GM20431 (cell line): Measurements from ENCODE around the gene DDX31.
"Not testable (repeated sequence)": the region's sequence is repeated elsewhere in the genome, so short reads cannot be mapped to it uniquely, and the experiment has no call there.

Experiments
- in situ Hi-C: fragments of 300-500 bp; cut with MseI, MboI; formaldehyde crosslinking; loops from one replicate; pipeline ENCODE4 v1.15.0; 2020; ENCODE audit warnings: low sequenced_read_pairs; ENCODE audit not compliant: unreplicated experiment

Gene DDX31

DNA sequence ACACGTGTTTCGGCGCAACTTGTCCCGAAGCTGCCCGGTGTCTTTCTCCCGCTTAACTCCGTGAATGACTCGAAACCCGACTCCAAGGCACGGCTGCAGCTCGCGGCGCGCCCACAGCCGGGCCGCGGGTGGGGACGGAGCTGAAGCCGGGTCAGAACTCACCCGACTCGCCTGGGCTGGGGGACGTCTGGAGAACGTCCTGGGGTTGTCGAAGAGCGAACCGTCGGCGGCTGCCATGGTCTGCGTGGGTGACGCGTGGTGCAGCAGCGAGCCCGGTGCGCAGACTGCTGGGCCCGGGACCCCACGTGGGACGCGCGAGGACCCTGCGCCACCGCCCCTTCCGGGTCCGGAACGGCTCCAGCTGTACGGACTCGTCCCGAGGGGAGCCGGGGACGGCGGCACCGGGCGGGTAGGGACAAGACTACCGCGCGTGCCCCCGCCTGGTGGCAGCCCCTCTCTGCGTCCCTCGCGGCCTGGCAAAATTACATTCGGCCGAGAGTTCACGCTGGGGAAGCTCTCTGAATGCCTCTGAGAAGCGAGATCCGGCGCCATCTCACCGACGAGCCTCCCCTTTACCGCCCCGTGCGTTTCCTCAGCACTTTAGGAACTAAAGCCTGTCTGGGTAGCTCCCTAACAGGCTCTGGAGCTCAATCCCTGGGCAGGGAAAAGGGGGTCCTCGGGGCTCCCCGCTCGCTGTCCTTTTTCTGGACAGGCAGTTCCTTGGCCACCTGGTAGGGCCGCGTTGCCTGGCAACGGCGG is at the start of gene DDX31:
Gene DDX31, minus strand, starts transcription at position 286 of the 759 bp plus-strand sequence. Its CDS starts 49 bp downstream, at position 237.
- in situ Hi-C loops = no loop called here

DNA sequence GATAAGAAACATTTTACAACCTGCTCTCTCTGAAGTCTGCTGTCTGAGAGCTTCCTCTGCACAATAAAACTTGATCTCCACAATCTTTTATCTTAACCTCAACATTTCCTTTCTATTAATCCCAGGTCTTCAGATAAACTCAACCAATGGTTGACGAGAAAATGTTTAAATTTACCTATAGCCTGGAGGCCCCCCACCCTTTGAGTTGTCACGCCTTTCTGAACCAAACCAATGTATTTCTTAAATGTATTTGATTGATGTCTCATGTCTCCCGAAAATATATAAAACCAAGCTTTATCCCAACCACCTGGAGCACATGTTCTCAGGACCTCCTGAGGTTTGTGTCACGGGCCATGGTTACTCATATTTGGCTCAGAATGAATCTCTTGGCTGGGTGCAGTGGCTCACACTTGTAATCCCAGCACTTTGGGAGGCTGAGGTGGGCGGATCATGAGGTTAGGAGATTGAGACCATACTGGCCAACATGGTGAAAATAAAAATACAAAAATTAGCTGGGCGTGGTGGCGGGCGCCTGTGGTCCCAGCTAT is 48.7 kb upstream of the DDX31 start:
- in situ Hi-C loops = not testable (repeated sequence)

DNA sequence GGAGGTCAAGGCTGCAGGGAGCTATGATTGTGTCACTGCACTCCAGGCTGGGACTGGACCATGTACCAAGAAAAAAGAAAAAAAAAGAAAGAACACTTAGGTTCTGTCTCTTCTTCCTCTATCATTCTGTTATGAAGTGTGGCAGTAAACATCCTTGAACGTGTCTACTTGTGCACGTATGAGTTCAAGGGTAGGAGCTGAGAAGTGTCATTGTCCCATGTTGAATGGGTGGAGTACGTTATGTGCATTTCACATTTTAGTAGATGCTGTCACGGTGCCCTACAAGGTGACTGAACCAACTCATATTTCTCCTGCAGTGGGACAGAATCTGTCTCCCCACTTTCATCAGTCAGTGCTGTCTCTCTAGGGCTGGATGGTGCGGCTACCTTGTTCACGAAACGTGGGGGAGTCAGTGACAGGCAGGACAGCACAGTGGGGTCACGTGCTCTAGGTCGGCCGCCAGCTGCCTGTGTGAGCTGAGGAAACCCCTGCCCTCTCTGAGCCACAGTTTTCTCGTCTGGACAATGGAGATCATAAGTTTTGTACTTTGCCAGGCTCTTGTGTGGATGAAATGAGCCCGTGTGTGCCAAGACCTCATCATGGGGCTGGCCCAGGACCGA is 47.7 kb upstream of the DDX31 start:
- in situ Hi-C loops = no loop called here

DNA sequence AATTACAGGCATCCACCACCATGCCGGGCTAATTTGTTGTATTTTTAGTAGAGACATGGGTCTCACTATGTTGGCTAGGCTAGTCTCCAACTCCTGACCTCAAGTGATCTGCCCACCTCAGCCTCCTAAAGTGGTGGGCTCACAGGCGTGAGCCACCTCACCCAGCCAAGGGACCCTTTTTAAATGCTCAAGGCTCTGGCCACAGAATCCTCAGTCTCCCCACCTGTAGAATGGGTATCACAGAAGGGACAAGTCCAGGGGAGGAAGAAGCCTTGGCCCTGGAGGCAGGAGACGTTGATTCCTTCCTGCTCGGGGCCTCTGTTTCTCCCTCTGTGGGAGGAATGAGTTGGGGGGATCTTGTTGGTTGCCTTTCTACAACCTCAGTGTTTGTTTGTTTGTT is 46.2 kb upstream of the DDX31 start:
- in situ Hi-C loops = no loop called here

DNA sequence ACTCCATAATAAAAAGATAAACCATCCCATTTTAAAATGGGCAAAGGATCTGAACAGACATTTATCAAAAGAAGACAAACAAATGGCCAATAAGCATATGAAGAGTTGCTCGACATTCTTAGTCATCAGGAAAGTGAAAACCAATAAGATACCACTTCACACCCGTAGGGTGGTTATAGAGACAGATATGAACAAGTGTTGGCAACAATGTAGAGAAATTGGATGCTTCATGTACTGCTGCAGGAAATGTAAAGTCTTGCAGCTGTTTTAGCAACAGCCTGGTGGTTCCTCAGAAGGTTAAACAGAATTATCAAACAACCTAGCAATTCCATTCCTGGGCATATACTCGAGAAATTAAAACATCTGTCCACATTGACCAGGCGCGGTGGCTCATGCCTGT is 43.0 kb upstream of the DDX31 start:
- in situ Hi-C loops = no loop called here

DNA sequence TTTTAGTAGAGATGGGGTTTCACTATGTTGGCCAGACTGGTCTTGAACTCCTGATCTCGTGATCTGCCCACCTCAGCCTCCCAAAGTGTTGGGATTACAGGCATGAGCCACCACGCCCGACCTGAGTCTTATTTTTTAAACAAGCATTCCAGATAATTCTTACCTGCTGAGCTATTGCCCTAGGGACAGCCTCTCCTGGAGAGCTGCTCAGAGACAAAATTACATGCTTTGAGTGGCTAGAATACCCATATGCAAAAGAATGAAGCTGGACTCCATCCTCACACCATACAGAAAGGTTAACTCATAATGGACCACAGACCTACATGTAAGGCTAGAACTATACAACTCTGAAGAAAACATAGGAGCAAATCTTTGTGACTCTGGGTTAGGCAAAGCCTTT is 42.1 kb upstream of the DDX31 start:
- in situ Hi-C loops = no loop called here

DNA sequence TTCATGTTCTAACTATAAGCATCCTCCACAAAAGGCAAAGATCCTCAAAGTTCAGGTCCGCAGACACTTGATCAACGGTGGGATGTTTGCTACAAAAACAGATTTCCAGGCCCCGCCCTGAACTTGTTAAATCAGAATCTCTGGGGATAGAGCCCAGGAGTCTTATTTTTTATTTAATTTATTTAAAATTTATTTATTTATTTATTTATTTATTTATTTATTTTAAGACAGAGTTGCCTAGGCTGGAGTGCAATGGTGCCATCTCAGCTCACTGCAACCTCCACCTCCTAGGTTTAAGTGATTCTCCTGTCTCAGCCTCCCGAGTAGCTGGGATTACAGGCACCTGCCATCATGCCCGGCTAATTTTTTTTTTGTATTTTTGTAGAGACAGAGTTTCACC is 41.4 kb upstream of the DDX31 start:
- in situ Hi-C loops = not testable (repeated sequence)

DNA sequence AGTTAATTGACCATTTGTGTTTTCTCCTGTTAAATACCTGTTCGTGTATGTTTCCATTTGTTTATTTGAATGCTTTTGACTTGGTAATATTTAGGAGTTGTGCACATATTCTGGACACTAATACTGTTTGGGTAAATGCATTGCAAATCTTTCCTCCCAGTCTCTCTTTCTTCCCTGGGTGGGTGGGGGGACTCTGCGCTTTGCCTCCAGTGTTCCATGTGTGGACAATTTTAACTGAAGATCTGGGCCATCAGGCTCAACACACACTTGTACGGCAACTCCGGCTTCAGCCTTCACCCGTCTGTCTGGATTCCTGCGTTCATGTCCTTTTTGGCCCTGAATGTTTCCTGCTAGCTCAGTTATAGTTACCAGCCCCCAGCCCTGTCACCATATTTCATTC is 40.5 kb upstream of the DDX31 start:
- in situ Hi-C loops = no loop called here

DNA sequence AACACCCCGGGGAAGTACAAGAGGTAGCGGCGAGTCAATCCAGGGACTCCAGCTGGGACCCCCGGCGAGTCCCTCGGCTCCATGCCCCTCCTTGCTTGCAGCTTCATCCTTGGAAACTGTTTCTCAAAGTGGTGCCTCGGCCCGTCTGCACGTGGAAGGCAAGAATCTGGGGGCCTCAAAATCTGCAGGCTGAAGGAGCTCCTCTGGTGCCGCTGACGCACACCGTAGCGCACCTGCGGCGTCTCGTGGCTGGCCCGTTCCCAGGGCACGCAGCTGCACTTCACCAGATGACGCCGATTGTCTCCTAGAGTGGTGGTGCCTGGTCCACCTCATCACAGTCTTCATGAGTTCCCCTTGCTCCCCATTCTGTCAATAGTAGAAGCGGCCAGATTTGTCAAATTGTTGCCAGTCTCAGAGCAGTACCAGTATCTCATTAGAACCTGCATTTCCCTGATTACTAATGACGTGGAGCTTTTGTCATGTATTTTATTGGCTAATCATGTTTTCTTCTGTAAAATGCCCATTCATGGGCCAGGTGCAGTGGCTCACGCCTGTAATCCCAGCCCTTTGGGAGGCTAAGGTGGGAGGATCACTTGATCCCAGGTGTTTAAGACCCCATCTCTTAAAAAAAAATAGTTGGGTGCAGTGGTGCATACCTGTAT is 39.1 kb upstream of the DDX31 start:
- in situ Hi-C loops = no loop called here

DNA sequence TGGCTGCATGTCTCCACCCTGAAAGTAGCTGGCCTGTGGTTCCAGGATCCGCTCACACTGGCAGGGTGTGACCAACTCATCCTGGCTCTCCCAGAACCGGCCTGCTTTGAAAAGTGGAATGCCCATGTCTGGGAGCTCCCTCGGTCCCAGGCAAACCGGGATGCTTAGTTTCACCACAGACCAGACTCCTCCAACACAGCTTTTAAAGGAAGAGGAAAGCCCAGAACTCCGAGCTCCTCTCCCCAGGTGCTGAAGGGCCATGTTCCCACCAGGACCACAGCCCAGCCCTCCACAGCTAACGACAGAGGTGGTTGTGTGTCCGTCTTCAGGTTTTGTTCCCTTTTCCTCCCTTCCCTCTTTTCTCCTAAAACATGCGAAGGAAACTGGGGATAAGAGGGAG is 38.5 kb upstream of the DDX31 start:
- in situ Hi-C loops = no loop called here

DNA sequence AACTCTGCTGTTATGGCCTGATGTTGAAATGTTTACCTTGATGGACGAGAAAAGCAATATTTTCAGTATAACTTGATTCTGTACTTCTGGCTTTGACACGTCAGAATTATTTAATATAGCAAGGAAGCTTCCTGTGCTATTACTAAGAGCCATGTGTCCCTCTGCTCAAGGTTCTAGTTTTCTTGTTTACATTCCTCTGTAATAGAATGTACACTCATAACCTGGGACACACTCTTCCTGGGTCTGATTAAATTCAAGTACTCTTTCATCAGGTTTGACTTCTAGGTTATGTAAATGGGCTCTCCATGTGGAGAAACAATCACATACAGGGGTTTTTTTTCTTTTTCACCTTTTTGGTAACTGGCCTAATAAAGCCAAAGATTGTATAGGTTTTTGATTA is 33.6 kb upstream of the DDX31 start:
- in situ Hi-C loops = no loop called here

DNA sequence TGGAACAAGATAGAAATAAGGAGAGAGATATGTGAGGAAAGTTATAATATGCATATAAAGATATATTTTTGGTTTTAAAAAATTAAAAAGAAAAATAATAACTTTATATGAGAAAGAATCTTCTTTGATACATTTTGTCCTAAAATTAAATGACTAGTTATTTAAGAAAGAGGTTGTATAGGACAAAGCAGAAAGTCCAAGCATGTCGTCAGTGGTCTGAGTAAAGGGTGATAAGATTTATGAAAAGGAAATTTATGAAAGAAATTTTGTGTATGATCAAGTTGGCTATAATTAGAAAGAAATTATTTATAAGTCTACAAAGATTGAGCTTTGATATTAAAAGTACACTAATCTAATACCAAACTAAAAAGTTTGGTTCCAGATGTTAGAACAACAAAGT is 32.5 kb upstream of the DDX31 start:
- in situ Hi-C loops = no loop called here

DNA sequence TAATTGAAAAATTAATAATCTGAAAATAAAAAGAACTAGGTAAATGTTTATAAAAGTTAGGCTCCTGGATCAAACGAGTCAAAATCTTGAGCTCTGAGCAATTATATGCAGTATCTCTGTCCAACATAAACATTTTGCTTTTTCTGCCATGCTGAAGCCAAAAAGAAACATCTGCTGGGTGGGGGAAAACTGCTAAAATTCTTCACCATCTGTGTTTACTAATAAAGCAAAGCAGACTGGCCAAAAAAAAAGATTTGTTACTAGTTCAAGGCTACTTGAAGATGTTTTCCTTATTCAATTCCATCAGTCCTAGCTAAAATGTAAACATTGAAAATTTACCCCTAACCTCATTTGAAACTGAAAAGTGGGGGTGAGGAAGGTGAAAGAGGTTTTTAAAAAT is 30.2 kb upstream of the DDX31 start:
- in situ Hi-C loops = no loop called here

DNA sequence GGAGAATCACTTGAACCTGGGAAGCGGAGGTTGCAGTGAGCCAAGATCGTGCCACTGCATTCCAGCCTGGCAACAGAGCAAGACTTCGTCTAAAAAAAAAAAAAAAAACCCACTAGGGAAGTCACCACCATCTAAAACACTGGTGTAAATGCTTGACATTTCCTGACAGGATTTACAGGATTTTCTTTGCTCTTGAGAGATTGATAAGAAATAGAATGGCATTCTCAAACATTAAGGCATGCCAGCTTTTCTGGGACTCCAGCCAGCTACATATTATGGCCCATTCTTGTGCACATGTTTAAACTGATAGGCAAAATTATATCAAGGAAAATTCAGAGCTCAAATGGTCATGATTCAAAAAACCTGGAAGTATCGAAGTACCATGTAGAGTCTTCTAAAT is 29.2 kb upstream of the DDX31 start:
- in situ Hi-C loops = no loop called here

DNA sequence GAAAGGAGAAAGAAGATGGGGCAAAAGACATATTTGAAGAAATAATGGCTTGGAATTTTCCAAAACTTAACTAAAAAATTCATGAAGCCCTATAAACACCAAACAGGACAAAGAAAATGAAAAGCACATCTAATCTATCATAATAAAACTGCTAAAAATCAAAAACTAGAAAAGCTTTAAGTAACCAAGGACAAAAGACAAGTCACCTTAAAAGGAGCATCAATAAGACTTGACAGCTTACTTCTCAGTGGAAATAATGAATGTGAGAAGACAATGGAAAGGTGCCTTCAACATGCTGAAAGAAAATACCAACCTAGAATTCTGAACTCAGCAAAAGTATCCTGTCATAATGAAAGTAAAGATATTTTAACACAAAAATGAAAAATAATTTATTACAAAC is 27.4 kb upstream of the DDX31 start:
- in situ Hi-C loops = no loop called here

DNA sequence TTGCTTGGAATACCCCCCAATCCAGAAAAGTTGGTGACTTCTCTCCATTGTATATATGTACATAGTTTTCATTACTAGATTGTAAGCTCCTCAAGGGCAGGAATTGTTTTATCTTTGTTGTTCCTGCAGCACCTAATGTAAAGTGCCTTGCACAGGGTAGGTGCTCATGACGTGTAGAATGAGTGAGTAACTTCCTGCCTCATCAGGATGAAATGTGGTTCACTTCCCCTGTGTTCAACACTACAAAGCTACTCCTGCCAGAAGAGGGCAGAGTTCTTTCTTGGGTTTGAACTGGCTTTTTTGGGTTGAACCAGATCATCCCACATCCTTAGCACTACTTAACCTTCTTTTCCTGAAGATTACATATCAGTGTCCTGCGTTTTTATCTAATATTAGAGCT is 24.4 kb upstream of the DDX31 start:
- in situ Hi-C loops = no loop called here

DNA sequence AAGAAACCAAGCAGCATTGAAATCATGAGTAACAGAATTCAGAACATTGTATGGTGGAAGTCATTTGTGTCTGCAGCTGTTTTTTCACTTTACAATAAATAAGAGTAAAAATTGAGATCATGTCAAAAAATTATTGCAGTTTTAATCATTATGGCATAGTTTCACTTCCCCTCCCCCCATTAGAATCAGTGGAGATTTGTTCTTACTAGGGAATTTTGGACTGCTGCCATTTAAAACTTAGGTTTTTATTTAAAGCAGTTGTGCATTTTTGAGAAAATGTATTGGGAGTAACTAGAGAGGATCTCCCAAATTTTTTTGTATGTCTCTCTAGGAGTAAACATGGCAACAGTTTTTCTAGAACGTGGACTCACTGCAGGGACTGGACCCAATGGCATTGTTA is 20.9 kb upstream of the DDX31 start:
- in situ Hi-C loops = no loop called here

DNA sequence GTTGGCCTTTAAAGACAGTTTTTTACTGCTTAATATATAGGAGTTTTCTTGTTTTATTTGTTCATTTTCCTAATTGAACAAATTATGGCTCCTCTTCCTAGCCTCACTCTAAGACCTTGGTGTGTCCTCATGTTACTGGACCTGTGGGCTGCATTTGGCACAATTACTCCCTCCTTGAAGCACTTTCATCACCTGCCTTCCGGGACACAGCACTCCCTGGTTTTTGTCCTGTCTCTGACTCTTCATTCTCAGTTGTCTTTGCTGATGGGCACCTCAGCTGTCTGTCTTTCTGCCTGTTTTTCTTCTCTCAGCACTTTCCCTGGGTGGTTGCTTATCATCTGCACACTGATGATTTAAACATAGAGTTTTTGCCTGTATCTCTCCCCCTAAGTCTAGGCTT is 14.1 kb upstream of the DDX31 start:
- in situ Hi-C loops = no loop called here

DNA sequence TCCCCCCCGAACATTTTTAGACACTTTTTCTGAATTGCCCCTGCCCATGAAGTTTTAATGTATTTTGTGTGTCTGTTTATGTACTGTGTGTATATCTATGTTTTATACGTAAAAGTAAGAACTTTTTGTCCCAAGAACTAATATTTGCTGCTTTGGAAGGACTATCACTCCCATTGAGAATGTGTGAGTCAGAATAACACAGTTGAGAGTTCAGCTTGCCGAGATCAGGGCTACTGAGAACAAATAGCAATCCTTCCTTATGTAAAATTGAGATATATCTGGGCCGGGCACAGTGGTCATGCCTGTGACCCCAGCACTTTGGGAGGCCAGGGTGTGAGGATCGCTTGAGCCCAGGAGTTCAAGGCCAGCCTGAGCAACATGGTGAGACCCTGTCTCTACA is 11.8 kb upstream of the DDX31 start:
- in situ Hi-C loops = no loop called here

DNA sequence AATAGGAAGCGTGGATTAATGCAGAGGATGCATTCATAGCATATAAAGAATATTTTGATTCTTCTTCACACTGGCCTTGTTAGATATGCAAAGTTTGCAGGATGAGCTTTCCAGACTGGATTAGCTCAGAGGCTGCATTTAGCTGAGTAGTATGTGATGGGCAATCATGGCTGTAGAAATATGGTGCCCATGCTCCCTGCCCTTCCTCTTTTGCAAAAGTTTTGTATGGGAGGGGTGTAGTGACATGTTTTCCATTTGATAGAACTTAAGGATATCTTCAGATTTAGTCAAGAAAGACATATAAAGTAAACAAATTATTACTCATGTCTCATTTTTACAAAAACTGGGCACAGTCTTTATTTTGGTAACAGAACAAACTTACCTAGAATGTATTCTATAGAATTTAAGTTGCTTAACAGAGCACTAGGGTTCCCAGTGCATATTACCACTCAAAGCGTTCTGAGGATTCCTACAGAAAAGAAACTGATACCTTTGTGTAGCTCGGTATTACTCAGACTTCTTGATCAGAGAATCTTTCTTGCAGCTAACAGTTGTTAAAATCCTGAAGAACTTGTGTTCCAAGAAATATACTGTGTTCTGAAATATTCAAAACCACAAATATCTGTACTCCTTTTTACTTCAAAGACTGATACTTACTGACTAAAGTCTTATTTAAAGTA is 10.3 kb upstream of the DDX31 start:
- in situ Hi-C loops = no loop called here

DNA sequence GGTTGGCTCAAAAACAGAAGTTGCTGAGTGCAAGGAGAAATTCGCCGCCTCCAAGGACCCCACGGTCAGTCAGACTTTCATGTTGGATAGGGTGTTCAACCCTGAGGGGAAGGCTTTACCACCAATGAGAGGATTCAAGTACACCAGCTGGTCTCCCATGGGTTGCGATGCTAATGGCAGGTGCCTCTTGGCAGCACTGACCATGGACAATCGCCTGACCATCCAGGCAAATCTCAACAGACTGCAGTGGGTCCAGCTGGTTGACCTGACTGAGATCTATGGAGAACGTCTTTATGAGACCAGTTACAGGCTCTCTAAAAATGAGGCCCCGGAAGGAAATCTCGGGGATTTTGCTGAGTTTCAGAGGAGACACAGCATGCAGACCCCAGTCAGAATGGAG is 8.2 kb upstream of the DDX31 start:
- in situ Hi-C loops = no loop called here
